KOPT-K1 (cell line): ENCODE measurements around the gene HEPHL1.

ENCODE experiments used
- H3K27ac ChIP-seq: fragments of 200-600 bp; sonication (generic); 2 replicates; pipeline ENCODE4 v1.5.1; 2016; ENCODE audit warnings: antibody characterized with exemption, mild to moderate bottlenecking, low read depth, low read length; ENCODE audit not compliant: poor library complexity, severe bottlenecking
- H3K36me3 ChIP-seq: fragments of 200-600 bp; sonication (generic); 2 replicates; pipeline ENCODE4 v1.5.1; 2017; ENCODE audit warnings: antibody characterized with exemption, mild to moderate bottlenecking, low read length, moderate library complexity; ENCODE audit not compliant: insufficient read depth
- H3K9me3 ChIP-seq: fragments of 200-600 bp; sonication (generic); 2 replicates; pipeline ENCODE4 v1.5.1; 2017; ENCODE audit warnings: antibody characterized with exemption, low read length, mild to moderate bottlenecking; ENCODE audit not compliant: insufficient read depth, poor library complexity, severe bottlenecking

HEPHL1 gene

DNA sequence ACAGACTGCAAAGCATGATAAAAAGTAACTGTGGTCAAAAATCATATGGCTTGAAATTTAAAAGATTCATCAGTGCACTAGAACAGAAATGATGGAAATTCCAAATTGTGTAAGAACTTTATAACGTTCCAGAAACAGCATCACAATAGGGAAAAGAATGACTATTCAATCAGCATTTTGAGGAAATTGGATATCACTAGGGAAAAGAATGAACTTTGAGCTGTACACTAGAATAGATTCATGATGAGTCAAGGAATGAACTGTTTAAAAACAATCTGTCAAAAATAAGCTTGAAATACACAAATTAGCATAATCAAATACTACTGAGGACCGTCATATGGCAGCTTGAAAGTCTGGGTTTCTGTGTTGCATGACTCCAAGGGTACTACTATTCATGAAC lies 20.5 kb upstream of the HEPHL1 start:
- Histone ChIP-seq H3K27ac (no peak overlapping the region), H3K36me3 (no peaks in the 10 kb centered on the region), H3K9me3 (no peaks in the 10 kb centered on the region)

GRCh38 chr11:94002226-94002625 lies 18.9 kb upstream of the HEPHL1 start:
- no peaks in the 10 kb centered on the region for H3K9me3 ChIP-seq
- H3K36me3 ChIP-seq: no peaks in the 10 kb centered on the region
- no peak overlapping the region for H3K27ac ChIP-seq

DNA sequence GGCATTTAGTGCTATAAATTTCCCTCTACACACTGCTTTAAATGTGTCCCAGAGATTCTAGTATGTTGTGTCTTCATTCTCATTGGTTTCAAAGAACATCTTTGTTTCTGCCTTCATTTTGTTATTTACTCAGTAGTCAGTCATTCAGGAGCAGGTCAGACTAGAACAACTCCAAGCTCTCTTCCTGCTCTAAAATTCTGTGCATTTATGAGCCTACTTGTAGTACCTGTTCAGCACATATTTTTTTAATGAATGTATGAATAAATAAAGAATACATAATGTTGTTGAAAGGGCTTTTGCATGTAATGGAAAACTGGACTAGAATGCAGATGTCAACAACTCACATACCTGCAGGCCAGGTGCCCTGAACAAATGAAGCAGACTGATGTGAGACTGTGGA lies 13.7 kb upstream of the HEPHL1 start:
- Histone ChIP-seq H3K9me3 (no peaks in the 10 kb centered on the region), H3K36me3 (no peaks in the 10 kb centered on the region), H3K27ac (no peak overlapping the region)

- H3K36me3 ChIP-seq: no peaks in the 10 kb centered on the region
- H3K9me3 ChIP-seq: no peaks in the 10 kb centered on the region
- no peak overlapping the region for H3K27ac ChIP-seq
These were observed 13.2 kb upstream of the HEPHL1 start for GRCh38 chr11:94007906-94008305.

- no peak overlapping the region for H3K27ac ChIP-seq
- no peaks in the 10 kb centered on the region for H3K36me3 ChIP-seq
- no peaks in the 10 kb centered on the region for H3K9me3 ChIP-seq
These were observed 11.0 kb upstream of the HEPHL1 start for GRCh38 chr11:94010136-94010535.

DNA sequence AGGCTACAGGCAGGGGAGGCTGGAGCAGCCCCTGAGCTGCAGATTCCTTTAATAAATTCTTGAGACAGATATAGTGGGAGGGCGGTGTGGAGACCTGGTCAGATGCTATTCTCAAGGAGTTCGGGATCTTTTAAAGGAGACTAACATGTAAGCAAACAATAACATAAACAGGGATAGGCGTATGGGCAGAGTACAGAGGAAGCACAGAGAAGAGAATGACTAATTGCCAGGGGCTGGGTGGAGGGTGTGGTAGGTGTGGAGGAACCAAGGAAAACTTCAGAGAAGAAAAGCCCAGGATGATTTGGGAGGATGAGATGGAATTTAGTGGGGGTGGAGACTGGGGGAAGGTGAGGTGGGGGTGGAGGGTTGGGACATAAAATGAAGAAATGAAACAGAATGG lies 9.7 kb upstream of the HEPHL1 start:
- H3K36me3 ChIP-seq: no peaks in the 10 kb centered on the region
- no peaks in the 10 kb centered on the region for H3K9me3 ChIP-seq
- H3K27ac ChIP-seq: no peak overlapping the region

- no peak overlapping the region for H3K27ac ChIP-seq
- H3K36me3 ChIP-seq: no peaks in the 10 kb centered on the region
- no peaks in the 10 kb centered on the region for H3K9me3 ChIP-seq
These were observed 3.7 kb upstream of the HEPHL1 start for GRCh38 chr11:94017446-94017845.

GRCh38 chr11:94018721-94019120 lies 2.4 kb upstream of the HEPHL1 start:
- Histone ChIP-seq H3K36me3 (no peaks in the 10 kb centered on the region), H3K9me3 (no peaks in the 10 kb centered on the region), H3K27ac (no peak overlapping the region)

- Histone ChIP-seq H3K9me3 (no peaks in the 10 kb centered on the region), H3K36me3 (no peaks in the 10 kb centered on the region), H3K27ac (no peak overlapping the region)
These were observed 2.7 kb downstream of the HEPHL1 start for GRCh38 chr11:94023856-94024255.

- H3K36me3 ChIP-seq: no peaks in the 10 kb centered on the region
- H3K9me3 ChIP-seq: no peaks in the 10 kb centered on the region
- no peak overlapping the region for H3K27ac ChIP-seq
These were observed 3.4 kb downstream of the HEPHL1 start for GRCh38 chr11:94024547-94024946.

- H3K9me3 ChIP-seq: no peaks in the 10 kb centered on the region
- H3K36me3 ChIP-seq: no peaks in the 10 kb centered on the region
- no peak overlapping the region for H3K27ac ChIP-seq
These were observed 4.7 kb downstream of the HEPHL1 start for GRCh38 chr11:94025690-94026394.

GRCh38 chr11:94027210-94027609 lies 6.1 kb downstream of the HEPHL1 start:
- Histone ChIP-seq H3K36me3 (no peaks in the 10 kb centered on the region), H3K27ac (no peak overlapping the region), H3K9me3 (no peaks in the 10 kb centered on the region)

DNA sequence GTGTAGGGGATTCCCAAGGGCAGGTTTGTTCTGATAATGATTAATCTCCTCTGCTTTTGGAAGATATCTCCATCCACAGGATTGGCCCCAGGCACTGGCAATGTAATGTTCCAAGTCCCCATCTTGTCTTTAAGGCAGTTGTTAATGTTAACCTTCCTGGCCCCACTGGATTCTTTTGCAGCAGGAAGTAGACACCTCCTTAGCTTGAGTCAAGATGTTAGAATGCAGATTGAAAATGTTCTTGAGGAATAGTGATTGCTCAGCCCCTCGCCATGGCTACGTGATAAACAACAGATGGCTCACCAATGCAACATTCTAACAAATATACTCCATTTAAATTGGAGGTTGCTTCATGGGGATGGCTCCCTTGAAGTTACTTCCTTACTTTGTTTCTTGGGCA lies 7.3 kb downstream of the HEPHL1 start:
- Histone ChIP-seq H3K27ac (no peak overlapping the region), H3K9me3 (no peaks in the 10 kb centered on the region), H3K36me3 (no peaks in the 10 kb centered on the region)

DNA sequence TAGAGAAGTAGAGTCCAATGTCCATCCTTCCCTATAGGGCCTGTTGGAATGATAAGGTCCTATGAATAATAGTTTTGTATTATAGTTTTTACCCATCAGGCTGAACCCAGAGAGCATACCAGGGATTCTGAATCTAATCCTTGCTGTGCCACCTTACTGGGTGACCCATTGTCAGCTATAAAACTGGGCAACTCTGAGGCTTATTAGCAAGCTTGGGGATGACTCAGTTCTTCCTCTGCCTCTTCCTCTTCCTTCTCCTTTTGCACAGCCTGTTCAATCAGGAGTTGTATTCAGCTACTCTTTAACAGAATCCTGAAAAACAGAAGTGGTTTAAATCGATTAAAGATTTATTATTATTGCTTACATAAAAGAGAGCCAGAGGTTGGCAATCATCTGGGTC lies 8.9 kb downstream of the HEPHL1 start:
- H3K27ac ChIP-seq: no peak overlapping the region
- no peaks in the 10 kb centered on the region for H3K36me3 ChIP-seq
- no peaks in the 10 kb centered on the region for H3K9me3 ChIP-seq

- Histone ChIP-seq H3K36me3 (no peaks in the 10 kb centered on the region), H3K27ac (no peak overlapping the region), H3K9me3 (no peaks in the 10 kb centered on the region)
These were observed 10.5 kb downstream of the HEPHL1 start for GRCh38 chr11:94031625-94032024.

DNA sequence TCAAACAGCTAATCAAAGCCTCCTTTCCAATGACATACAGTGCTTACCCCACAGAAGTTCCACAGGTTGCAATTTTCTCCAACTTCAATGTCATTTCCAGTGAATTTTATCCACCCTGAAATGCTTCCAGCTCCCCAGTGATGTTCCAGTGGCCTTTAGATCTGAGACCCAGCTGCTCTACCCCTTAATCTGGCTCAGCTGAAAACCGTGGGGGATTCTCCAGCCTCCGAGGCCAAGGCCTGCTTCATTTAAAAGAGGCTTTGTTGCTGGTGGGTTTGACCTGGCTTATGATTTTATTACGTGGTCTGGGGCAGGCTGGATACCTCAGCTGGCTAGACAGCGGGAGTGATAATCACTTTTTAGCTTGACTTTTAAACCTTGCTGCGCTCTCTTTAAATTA lies 10.9 kb downstream of the HEPHL1 start:
- Histone ChIP-seq H3K9me3 (no peaks in the 10 kb centered on the region), H3K36me3 (no peaks in the 10 kb centered on the region), H3K27ac (no peak overlapping the region)
